ENCODE results near the gene SLC13A2. TPM values are rescaled to one million over a fixed set of nuclear protein-coding genes. Genes with fewer than 3 reads are reported as not detected.
A peak's percentile ranks its signal among the peaks of the same experiment; 100 is the strongest.

Gene SLC13A2
- total and polyA plus RNA-seq, 9 of the 15 experiments (the other 6 are each of a cell fraction or from before 2014, with no cell fraction given), result 0.13 TPM; not detected in 8

- TF ChIP-seq TCF3 (CRISPR knock-in tag; IDR thresholded peaks at IDR 0.05), result peak; percentile 99
- TF ChIP-seq CTBP1 (IDR thresholded peaks at IDR 0.05; ENCODE audit: borderline replicate concordance), result peak; percentile 73
- TF ChIP-seq SAFB (IDR thresholded peaks at IDR 0.05; ENCODE audit: borderline replicate concordance, low read depth, low read length), result no peak
- no peak for TF ChIP-seq SAP30 (IDR thresholded peaks at IDR 0.05; ENCODE audit: borderline replicate concordance, insufficient read depth, low read depth, low read length, poor library complexity, severe bottlenecking)
- TF ChIP-seq NCOA1 (IDR thresholded peaks at IDR 0.05; ENCODE audit: low read depth), result peak; percentile 91
- no peak for TF ChIP-seq HSF4 (CRISPR knock-in tag; IDR thresholded peaks at IDR 0.05; ENCODE audit: borderline replicate concordance)
- TF ChIP-seq ATF1 (CRISPR knock-in tag; IDR thresholded peaks at IDR 0.05), result no peak
- TF ChIP-seq ATF1 (tag; IDR thresholded peaks at IDR 0.05), result peak; percentile 46
- peak; percentile 86 for TF ChIP-seq BCOR (IDR thresholded peaks at IDR 0.05)
- TF ChIP-seq IRF2 (CRISPR knock-in tag; IDR thresholded peaks at IDR 0.05), result no peak
- no peak for TF ChIP-seq ZNF280A (IDR thresholded peaks at IDR 0.05; ENCODE audit: low read depth, partially characterized antibody)
- no peak for TF ChIP-seq ZNF23 (CRISPR knock-in tag; IDR thresholded peaks at IDR 0.05)
- no peak for TF ChIP-seq SNAPC5 (CRISPR knock-in tag; IDR thresholded peaks at IDR 0.05)
- 0 out of 2 replicates have a peak, but pooled peaks have one; percentile 8 for TF ChIP-seq ZNF24 (IDR thresholded peaks at IDR 0.05)
- no peak for TF ChIP-seq NUFIP1 (IDR thresholded peaks at IDR 0.05; ENCODE audit: partially characterized antibody)
- TF ChIP-seq ZNF507 (tag; conservative IDR thresholded peaks at IDR 0.05), result no peak
- no peak for TF ChIP-seq ZNF592 (IDR thresholded peaks at IDR 0.05)
- no peak for TF ChIP-seq ZBTB12 (CRISPR knock-in tag; IDR thresholded peaks at IDR 0.05)
- TF ChIP-seq ZNF134 (CRISPR knock-in tag; conservative IDR thresholded peaks at IDR 0.05), result 0 out of 2 replicates have a peak, but pooled peaks have one; percentile 22
- TF ChIP-seq MCM2 (IDR thresholded peaks at IDR 0.05; ENCODE audit: low read depth), result no peak
- TF ChIP-seq DMBX1 (CRISPR knock-in tag; IDR thresholded peaks at IDR 0.05; ENCODE audit: borderline replicate concordance), result peak; percentile 94
- TF ChIP-seq CBX3 (IDR thresholded peaks at IDR 0.05; ENCODE audit: borderline replicate concordance in 1 of 2, low read length in 2 of 2), result peak in 1 of 2 experiments; percentile 91; a peak in 2 of 3 replicates
- TF ChIP-seq PTRF (tag; IDR thresholded peaks at IDR 0.05), result no peak
- no peak for TF ChIP-seq MIER1 (IDR thresholded peaks at IDR 0.05; ENCODE audit: low read depth)
- TF ChIP-seq RNF2 (IDR thresholded peaks at IDR 0.05), result peak; percentile 60; the same call in 1 of the 2 replicates
- no peak for TF ChIP-seq ZSCAN29 (IDR thresholded peaks at IDR 0.05)
Observed at GRCh38 chr17:28527181-28527681, 53.8 kb downstream of the SLC13A2 start (continued).
